HEK293 (cell line): ENCODE results near the gene DTL.

Source experiments
- HIC1 ChIP-seq: fragments of 450-650 bp; formaldehyde crosslinking; IDR thresholded peaks from 2 replicates; pipeline ENCODE4 v1.5.1; 2016; ENCODE audit warnings: missing biosample characterization, missing genetic modification characterization
- KLF10 ChIP-seq: fragments of 450-650 bp; IDR thresholded peaks from 2 replicates; pipeline ENCODE4 v1.5.1; 2018; ENCODE audit warnings: missing biosample characterization, mild to moderate bottlenecking, missing genetic modification characterization
- KLF9 ChIP-seq: fragments of 450-650 bp; formaldehyde crosslinking; IDR thresholded peaks from 2 replicates; pipeline ENCODE4 v1.5.1; 2016; ENCODE audit warnings: missing biosample characterization, missing genetic modification characterization, low read depth
- PRDM10 ChIP-seq: fragments of 450-650 bp; formaldehyde crosslinking; IDR thresholded peaks from 2 replicates; pipeline ENCODE4 v1.5.1; 2016; ENCODE audit warnings: missing biosample characterization, missing genetic modification characterization
- PRDM2 ChIP-seq: fragments of 450-650 bp; formaldehyde crosslinking; IDR thresholded peaks from 2 replicates; pipeline ENCODE4 v1.5.1; 2016; ENCODE audit warnings: missing biosample characterization, missing genetic modification characterization, borderline replicate concordance
- ZIC2 ChIP-seq: fragments of 450-650 bp; formaldehyde crosslinking; IDR thresholded peaks from 2 replicates; pipeline ENCODE4 v1.5.1; 2016; ENCODE audit warnings: missing biosample characterization, missing genetic modification characterization
- ZNF121 ChIP-seq: fragments of 450-650 bp; formaldehyde crosslinking; IDR thresholded peaks from 2 replicates; pipeline ENCODE4 v1.5.1; 2016; ENCODE audit warnings: missing biosample characterization, missing genetic modification characterization
- ZNF133 ChIP-seq: fragments of 450-650 bp; formaldehyde crosslinking; IDR thresholded peaks from 2 replicates; pipeline ENCODE4 v1.5.1; 2016; ENCODE audit warnings: missing biosample characterization, missing genetic modification characterization
- ZNF211 ChIP-seq: fragments of 450-650 bp; formaldehyde crosslinking; IDR thresholded peaks from 2 replicates; pipeline ENCODE4 v1.5.1; 2016; ENCODE audit warnings: low read depth, missing biosample characterization, missing genetic modification characterization
- ZNF341 ChIP-seq: fragments of 450-650 bp; formaldehyde crosslinking; IDR thresholded peaks from 2 replicates; pipeline ENCODE4; 2016; ENCODE audit warnings: low read depth, missing biosample characterization, missing genetic modification characterization
- ZNF48 ChIP-seq: fragments of 450-650 bp; formaldehyde crosslinking; IDR thresholded peaks from 2 replicates; pipeline ENCODE4 v1.5.1; 2016; ENCODE audit warnings: missing biosample characterization, missing genetic modification characterization
- ZNF501 ChIP-seq: fragments of 450-650 bp; formaldehyde crosslinking; IDR thresholded peaks from 2 replicates; pipeline ENCODE4 v1.5.1; 2016; ENCODE audit warnings: missing biosample characterization, missing genetic modification characterization
- ZNF510 ChIP-seq: fragments of 450-650 bp; formaldehyde crosslinking; IDR thresholded peaks from 2 replicates; pipeline ENCODE4 v1.5.1; 2018; ENCODE audit warnings: mild to moderate bottlenecking, missing genetic modification characterization, missing biosample characterization; ENCODE audit not compliant: insufficient replicate concordance
- ZNF518A ChIP-seq: fragments of 450-650 bp; formaldehyde crosslinking; conservative IDR thresholded peaks from 2 replicates; pipeline ENCODE4 v1.5.1; 2016; ENCODE audit warnings: low read depth, missing biosample characterization, missing genetic modification characterization
- ZNF521 ChIP-seq: fragments of 450-650 bp; formaldehyde crosslinking; IDR thresholded peaks from 2 replicates; pipeline ENCODE4 v1.5.1; 2017; ENCODE audit warnings: missing biosample characterization, mild to moderate bottlenecking, missing genetic modification characterization
- ZNF692 ChIP-seq: fragments of 450-650 bp; formaldehyde crosslinking; IDR thresholded peaks from 2 replicates; pipeline ENCODE4 v1.5.1; 2016; ENCODE audit warnings: missing biosample characterization, missing genetic modification characterization
- ZNF785 ChIP-seq: fragments of 450-650 bp; formaldehyde crosslinking; IDR thresholded peaks from 2 replicates; pipeline ENCODE4 v1.5.1; 2016; ENCODE audit warnings: missing biosample characterization, missing genetic modification characterization
- ZSCAN5A ChIP-seq: fragments of 450-650 bp; formaldehyde crosslinking; IDR thresholded peaks from 2 replicates; pipeline ENCODE4 v1.5.1; 2016; ENCODE audit warnings: missing biosample characterization, missing genetic modification characterization

The DTL gene

GRCh38 chr1:212035123-212035834 lies at the start of gene DTL, which contains the start of gene INTS7 (continued):
- TF ChIP-seq PRDM2 (tag by site-specific recombination) (no peak), ZSCAN5A (tag by site-specific recombination) (no peak), ZNF521 (tag by site-specific recombination) (no peak), ZNF501 (tag by site-specific recombination) (peak; percentile 98), PRDM10 (tag by site-specific recombination) (peak; percentile 77), KLF9 (tag by site-specific recombination) (peak; percentile 64; the same call in 1 of the 2 replicates), ZNF48 (tag by site-specific recombination) (no peak), ZNF692 (tag by site-specific recombination) (peak; percentile 85), ZNF211 (tag by site-specific recombination) (no peak), ZNF133 (tag by site-specific recombination) (no peak), ZNF510 (tag by site-specific recombination) (no peak), ZNF341 (tag by site-specific recombination) (peak; percentile 11), HIC1 (tag by site-specific recombination) (peak; percentile 53; the same call in 1 of the 2 replicates), ZNF518A (peak; percentile 44; the same call in 1 of the 2 replicates), KLF10 (tag by site-specific recombination) (0 out of 2 replicates have a peak, but pooled peaks have one; percentile 23), ZIC2 (tag by site-specific recombination) (no peak), ZNF121 (tag by site-specific recombination) (no peak), ZNF785 (peak; percentile 78; the same call in 1 of the 2 replicates)
